ENCODE measurements around the gene RDH13.
"Not testable (repeated sequence)": the region's sequence is repeated elsewhere in the genome, so short reads cannot be mapped to it uniquely, and the experiment has no call there.

RDH13 gene

GRCh38 chr19:55044771-55045716 lies 17.9 kb downstream of the RDH13 start:
- DNase-seq (ENCODE audit: low read depth in 3 of 3) = no peak

GRCh38 chr19:55044286-55044685 lies 18.7 kb downstream of the RDH13 start:
- no peak for DNase-seq (ENCODE audit: low read depth in 3 of 3)

DNA sequence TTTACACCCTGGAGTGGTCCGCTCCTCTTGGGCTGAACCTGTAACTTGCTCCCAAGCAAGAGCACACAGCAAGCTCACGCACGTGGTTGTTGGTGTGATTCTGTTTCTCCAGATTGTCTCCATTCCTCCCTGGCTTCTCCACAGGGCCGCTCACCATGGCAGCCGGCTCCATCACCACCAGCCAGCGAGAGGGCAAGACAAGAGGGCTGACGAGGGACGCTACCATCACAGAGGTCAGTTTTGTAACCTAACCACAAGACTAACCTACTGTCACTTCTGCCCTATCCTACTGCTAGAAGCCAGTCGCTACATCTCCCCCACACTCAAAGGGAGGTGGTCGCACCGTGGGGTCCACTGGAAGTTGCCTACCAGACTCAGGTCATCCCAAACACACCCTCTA lies 20.3 kb downstream of the RDH13 start:
- no peak for DNase-seq (ENCODE audit: low read depth in 3 of 3)

GRCh38 chr19:55042344-55042678 lies 20.6 kb downstream of the RDH13 start:
- no peak for DNase-seq (ENCODE audit: low read depth in 3 of 3)

- DNase-seq (ENCODE audit: low read depth in 3 of 3) = peak in 1 of 3 donors; percentile 31
These were observed 21.2 kb downstream of the RDH13 start for GRCh38 chr19:55041627-55042343.

- DNase-seq (ENCODE audit: low read depth in 3 of 3) = no peak
These were observed 21.7 kb downstream of the RDH13 start for GRCh38 chr19:55041244-55041626.

GRCh38 chr19:55040654-55041053 lies 22.3 kb downstream of the RDH13 start:
- not testable (repeated sequence) for DNase-seq (ENCODE audit: low read depth in 3 of 3)

- not testable (repeated sequence) for DNase-seq (ENCODE audit: low read depth in 3 of 3)
These were observed 25.3 kb downstream of the RDH13 start for GRCh38 chr19:55037603-55038002.

- DNase-seq (ENCODE audit: low read depth in 3 of 3) = no peak
These were observed 26.9 kb downstream of the RDH13 start for GRCh38 chr19:55036058-55036457.

- DNase-seq (ENCODE audit: low read depth in 3 of 3) = no peak
These were observed 28.2 kb downstream of the RDH13 start for GRCh38 chr19:55034751-55035150.

GRCh38 chr19:55032976-55033643 lies 29.8 kb downstream of the RDH13 start:
- DNase-seq (ENCODE audit: low read depth in 3 of 3) = not testable (repeated sequence)

DNA sequence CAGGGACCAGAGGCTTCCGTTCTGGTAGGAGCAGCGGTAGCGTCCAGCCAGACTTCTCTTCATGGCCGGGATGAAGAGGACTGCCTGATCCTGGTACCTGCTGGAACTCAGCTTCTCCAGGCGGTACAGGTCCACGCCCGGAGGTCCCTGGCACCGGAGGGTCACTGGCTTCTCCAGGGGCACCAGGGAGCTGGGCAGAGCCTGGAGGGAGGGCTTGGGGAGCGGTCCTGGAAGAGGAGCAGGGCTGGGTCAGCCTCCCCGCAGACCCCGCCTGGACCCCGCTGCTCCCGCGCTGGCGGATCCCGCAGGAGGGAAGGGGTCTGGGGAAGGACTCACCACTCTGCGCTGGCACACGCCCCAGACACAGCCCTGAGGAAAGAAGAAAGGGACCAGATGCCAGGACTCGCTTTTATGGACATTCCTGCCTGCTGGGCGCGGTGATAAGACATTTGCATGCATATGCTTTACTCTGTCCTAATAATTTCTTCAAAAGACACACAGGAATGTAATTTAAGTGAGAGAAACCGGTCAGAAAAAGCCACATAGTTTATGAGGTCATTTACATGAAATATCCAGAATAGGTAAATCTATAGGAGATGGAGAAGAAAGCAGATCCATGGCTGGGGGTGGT lies 30.7 kb downstream of the RDH13 start:
- no peak for DNase-seq (ENCODE audit: low read depth in 3 of 3)

- DNase-seq (ENCODE audit: low read depth in 3 of 3) = no peak
These were observed 31.8 kb downstream of the RDH13 start for GRCh38 chr19:55031178-55031577.

- DNase-seq (ENCODE audit: low read depth in 3 of 3) = no peak
These were observed 34.2 kb downstream of the RDH13 start for GRCh38 chr19:55028757-55029156.

DNA sequence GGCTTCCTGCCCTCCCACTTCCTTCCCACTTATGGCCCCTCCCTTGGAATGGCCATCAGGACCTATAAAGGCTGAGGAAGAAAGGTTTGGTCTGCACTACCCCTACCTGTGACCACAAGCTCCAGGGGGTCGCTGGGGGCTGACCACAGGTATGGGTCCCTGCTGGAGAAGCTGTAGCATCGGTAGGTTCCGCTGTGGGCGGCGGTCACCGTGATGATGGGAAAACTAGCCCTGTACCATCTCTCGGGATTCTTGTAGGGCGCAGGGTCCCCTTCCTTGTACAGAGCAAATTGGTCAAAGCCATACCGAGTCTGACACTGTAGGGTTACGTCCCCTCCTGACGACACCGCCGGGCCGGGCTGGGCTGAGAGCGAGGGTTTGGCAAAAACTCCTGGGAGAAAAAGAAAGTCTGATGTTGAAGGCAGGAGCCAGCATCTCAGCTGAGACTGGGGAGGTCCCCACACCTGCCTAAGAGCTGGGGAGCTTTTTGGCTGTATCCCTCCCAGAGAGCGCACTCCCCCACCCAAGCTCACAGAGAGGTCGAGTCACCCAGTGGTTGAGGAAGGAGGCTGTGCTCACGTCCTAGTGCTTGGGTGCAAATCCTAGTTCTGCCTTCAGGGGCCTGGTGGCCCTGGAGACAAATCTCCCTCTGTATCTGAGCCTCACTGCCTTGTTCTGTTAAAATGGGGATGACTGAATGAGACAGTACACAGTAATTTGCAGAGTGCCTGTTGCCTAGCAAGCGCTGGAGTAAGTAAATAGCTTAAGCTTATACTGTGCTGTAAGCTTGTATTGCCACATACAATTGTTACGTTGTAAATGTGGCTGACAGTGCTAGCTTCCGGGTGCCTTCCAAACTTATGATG lies 35.2 kb downstream of the RDH13 start:
- DNase-seq (ENCODE audit: low read depth in 3 of 3) = no peak

DNA sequence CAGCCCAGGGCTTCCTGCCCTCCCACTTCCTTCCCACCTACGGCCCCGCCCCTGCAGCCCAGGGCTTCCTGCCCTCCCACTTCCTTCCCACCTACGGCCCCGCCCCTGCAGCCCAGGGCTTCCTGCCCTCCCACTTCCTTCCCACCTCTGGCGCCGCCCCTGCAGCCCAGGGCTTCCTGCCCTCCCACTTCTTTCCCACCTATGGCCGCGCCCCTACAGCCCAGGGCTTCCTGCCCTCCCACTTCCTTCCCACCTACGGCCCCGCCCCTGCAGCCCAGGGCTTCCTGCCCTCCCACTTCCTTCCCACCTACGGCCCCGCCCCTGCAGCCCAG lies 35.8 kb downstream of the RDH13 start:
- not testable (repeated sequence) for DNase-seq (ENCODE audit: low read depth in 3 of 3)

DNA sequence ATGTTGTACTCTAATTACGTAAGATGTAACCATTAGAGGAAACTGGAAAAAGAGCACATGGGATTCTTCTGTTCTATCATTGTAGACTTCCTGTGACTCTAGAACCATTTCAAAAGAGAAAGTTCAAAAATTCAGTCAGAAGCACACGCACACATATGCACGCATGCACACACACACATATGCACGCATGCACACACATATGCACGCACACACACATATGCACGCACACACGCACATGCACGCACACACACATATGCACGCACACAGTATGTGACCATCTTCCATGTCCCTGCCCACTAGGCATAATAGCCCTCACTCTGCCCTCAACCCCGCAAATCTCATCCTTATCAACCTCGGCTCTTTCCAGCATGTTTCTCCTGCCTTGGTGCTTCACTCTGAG lies 38.8 kb downstream of the RDH13 start:
- no peak for DNase-seq (ENCODE audit: low read depth in 3 of 3)

- DNase-seq (ENCODE audit: low read depth in 3 of 3) = not testable (repeated sequence)
These were observed 42.6 kb downstream of the RDH13 start for GRCh38 chr19:55020351-55020750.

GRCh38 chr19:55018633-55019032 lies 44.3 kb downstream of the RDH13 start:
- DNase-seq (ENCODE audit: low read depth in 3 of 3) = no peak

DNA sequence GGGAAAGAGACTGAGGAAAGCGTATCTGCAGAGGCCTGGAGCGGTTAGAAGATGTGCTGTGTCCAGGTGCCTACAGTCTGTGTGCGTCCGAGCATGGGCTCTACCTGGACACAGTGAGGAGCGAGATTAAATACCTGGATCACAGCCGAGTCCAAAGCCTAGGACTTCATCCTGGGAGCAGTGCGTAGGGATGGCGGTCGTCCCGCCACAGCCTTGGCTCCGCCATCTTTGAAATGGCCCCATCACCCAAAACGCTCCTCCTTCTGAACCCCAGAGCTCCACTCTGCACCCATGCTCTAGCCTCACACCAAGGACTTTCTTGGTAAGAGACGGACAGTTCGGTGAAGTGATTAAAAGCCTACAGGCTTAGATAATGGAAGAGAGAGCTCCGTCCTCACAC lies 44.7 kb downstream of the RDH13 start:
- no peak for DNase-seq (ENCODE audit: low read depth in 3 of 3)

DNA sequence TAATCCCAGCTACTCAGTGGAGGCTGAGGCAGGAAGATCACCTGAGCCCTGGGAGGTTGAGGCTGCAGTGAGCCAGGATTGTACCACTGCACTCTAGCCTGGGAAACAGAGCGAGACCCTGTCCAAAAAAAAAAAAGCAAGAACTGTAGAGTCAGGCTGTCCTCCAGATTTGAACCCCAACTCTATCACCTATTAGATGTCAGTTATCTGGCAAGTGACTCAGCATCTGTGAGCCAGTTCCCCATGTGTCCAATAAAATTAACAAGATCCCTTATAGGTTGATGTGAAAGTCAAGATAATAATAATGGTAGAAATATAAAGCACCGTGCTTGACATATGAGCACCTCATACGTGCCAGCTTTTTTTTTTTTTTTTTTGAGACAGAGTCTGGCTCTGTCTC lies 46.9 kb downstream of the RDH13 start:
- DNase-seq (ENCODE audit: low read depth in 3 of 3) = no peak
